Chondrocyte (in vitro differentiated cells): Measurements from ENCODE around the gene IRGC. TPM values are rescaled to one million over a fixed set of nuclear protein-coding genes. Genes with fewer than 3 reads are reported as not detected.

Experiments
- DNase-seq: peaks from one replicate; pipeline ENCODE4 v3.0.0; 2021; ENCODE audit warnings: mixed read lengths, low spot score
- H3K27ac Mint-ChIP-seq: one replicate; pipeline ENCODE4 v1.8.0; 2021; ENCODE audit warnings: mild to moderate bottlenecking, moderate library complexity, mixed read lengths; ENCODE audit not compliant: unreplicated experiment
- H3K27me3 Mint-ChIP-seq: 2 replicates; pipeline ENCODE4 v1.8.0; 2021; ENCODE audit warnings: low read depth, mixed read lengths
- H3K36me3 Mint-ChIP-seq: 2 replicates; pipeline ENCODE4 v1.8.0; 2021; ENCODE audit warnings: low read depth, mixed read lengths
- H3K4me1 Mint-ChIP-seq: 2 replicates; pipeline ENCODE4 v1.8.0; 2021; ENCODE audit warnings: low read depth, mild to moderate bottlenecking, mixed read lengths
- H3K4me3 Mint-ChIP-seq: one replicate; pipeline ENCODE4 v1.8.0; 2021; ENCODE audit warnings: mild to moderate bottlenecking, moderate library complexity, mixed read lengths; ENCODE audit not compliant: unreplicated experiment
- H3K9me3 Mint-ChIP-seq: 2 replicates; pipeline ENCODE4 v1.8.0; 2021; ENCODE audit warnings: low read depth, mixed read lengths
- CTCF ChIP-seq: fragments of 200-600 bp; sonication (generic); IDR thresholded peaks from 2 replicates; pipeline ENCODE4 v1.5.0; 2021; ENCODE audit warnings: antibody characterized with exemption, mild to moderate bottlenecking, moderate library complexity
- total RNA-seq: library from RNA; stranded (reverse); gene quantifications from 3 replicates; pipeline ENCODE4 v1.2.1, GENCODE V29; 2021

Gene IRGC
- total RNA-seq, 1 donor from 2014 or later: not detected

- peaks cover under 1% of the 10 kb centered on the region for H3K36me3 Mint-ChIP-seq
- H3K4me1 Mint-ChIP-seq: peaks cover 16% of the 10 kb centered on the region
- DNase-seq: no peak
- H3K27me3 Mint-ChIP-seq: peaks cover 5% of the 10 kb centered on the region
- no peak for TF ChIP-seq CTCF
- H3K9me3 Mint-ChIP-seq: peaks cover 4% of the 10 kb centered on the region
- H3K27ac Mint-ChIP-seq: no peak overlapping the region
- H3K4me3 Mint-ChIP-seq: no peak overlapping the region
These were observed 11.7 kb upstream of the IRGC start for GRCh38 chr19:43704002-43704705.

GRCh38 chr19:43705729-43706128 lies 10.1 kb upstream of the IRGC start:
- Mint-ChIP-seq H3K4me3 (no peak overlapping the region), H3K9me3 (peaks cover 5% of the 10 kb centered on the region), H3K27me3 (peaks cover 5% of the 10 kb centered on the region), H3K36me3 (peaks cover 1% of the 10 kb centered on the region), H3K27ac (no peak overlapping the region), H3K4me1 (peaks cover 8% of the 10 kb centered on the region)
- TF ChIP-seq CTCF: no peak
- DNase-seq: no peak

GRCh38 chr19:43707158-43707712 lies 8.6 kb upstream of the IRGC start:
- no peak for TF ChIP-seq CTCF
- peaks cover 5% of the 10 kb centered on the region for H3K27me3 Mint-ChIP-seq
- no peak overlapping the region for H3K27ac Mint-ChIP-seq
- peaks cover 4% of the 10 kb centered on the region for H3K4me1 Mint-ChIP-seq
- peaks cover 5% of the 10 kb centered on the region for H3K9me3 Mint-ChIP-seq
- no peak for DNase-seq
- H3K36me3 Mint-ChIP-seq: peaks cover 1% of the 10 kb centered on the region
- H3K4me3 Mint-ChIP-seq: no peak overlapping the region

GRCh38 chr19:43708716-43709115 lies 7.2 kb upstream of the IRGC start:
- Mint-ChIP-seq H3K27me3 (peaks cover 5% of the 10 kb centered on the region), H3K9me3 (peaks cover 5% of the 10 kb centered on the region), H3K27ac (no peak overlapping the region), H3K4me3 (no peak overlapping the region), H3K36me3 (peaks cover 1% of the 10 kb centered on the region), H3K4me1 (no peaks in the 10 kb centered on the region)
- no peak for TF ChIP-seq CTCF
- no peak for DNase-seq

GRCh38 chr19:43711751-43712355 lies 4.0 kb upstream of the IRGC start:
- Mint-ChIP-seq H3K4me3 (no peak overlapping the region), H3K36me3 (peaks cover 1% of the 10 kb centered on the region)
- DNase-seq: no peak

More at GRCh38 chr19:43711751-43712355, 4.0 kb upstream of the IRGC start:
- Mint-ChIP-seq H3K4me1 (no peaks in the 10 kb centered on the region), H3K9me3 (peaks cover 5% of the 10 kb centered on the region), H3K27me3 (peaks cover 1% of the 10 kb centered on the region), H3K27ac (no peak overlapping the region)
- no peak for TF ChIP-seq CTCF
